ENCODE results near the gene SEC24B. TPM values are rescaled to one million over a fixed set of nuclear protein-coding genes. Genes with fewer than 3 reads are reported as not detected.

Gene SEC24B
- total and polyA plus RNA-seq, 2 experiments from 2014 or later = 17.2 to 28.3 TPM

DNA sequence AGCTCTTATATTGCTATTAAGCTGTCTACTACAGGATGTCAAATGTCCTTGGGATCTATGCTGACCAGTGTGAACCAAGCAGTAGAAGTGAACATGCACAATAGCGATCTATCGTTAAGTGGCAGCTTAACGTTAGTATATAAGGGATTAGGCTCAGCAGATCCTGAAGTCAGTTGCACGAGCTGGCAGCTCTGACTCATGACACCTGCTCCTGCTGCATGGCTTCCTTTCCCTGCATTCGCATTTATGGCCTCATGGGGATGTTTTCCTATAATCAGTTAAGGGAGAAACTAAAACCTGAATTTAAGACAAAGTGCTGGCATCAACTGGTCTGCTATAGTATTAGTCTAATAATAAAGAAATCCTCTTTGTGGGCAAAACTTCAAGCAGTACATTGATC is 113.8 kb downstream of the SEC24B start:
- Histone ChIP-seq H3K4me2 (no peak overlapping the region), H3K36me3 (replicated peaks; ENCODE audit: insufficient read depth, low read depth) (no peaks in the 10 kb centered on the region), H4K20me1 (ENCODE audit: insufficient read depth, poor library complexity, severe bottlenecking) (no peaks in the 10 kb centered on the region), H3K4me3 (no peak overlapping the region), H3K4me1 (ENCODE audit: insufficient read depth) (no peaks in the 10 kb centered on the region), H3K27me3 (no peaks in the 10 kb centered on the region), H3K27ac (no peak overlapping the region), H3K79me2 (no peaks in the 10 kb centered on the region), H2AFZ (no peak overlapping the region), H3K9me2 (replicated peaks; ENCODE audit: insufficient read depth) (no peaks in the 10 kb centered on the region), H3K9me3 (ENCODE audit: low read depth) (no peaks in the 10 kb centered on the region)
- TF ChIP-seq EZH2 (IDR thresholded peaks at IDR 0.05; ENCODE audit: borderline replicate concordance) (no peak), EZH2phosphoT487 (IDR thresholded peaks at IDR 0.05; ENCODE audit: low read depth, severe bottlenecking, unreplicated experiment) (no peak)
- TF ChIP-seq, protein P1, sequence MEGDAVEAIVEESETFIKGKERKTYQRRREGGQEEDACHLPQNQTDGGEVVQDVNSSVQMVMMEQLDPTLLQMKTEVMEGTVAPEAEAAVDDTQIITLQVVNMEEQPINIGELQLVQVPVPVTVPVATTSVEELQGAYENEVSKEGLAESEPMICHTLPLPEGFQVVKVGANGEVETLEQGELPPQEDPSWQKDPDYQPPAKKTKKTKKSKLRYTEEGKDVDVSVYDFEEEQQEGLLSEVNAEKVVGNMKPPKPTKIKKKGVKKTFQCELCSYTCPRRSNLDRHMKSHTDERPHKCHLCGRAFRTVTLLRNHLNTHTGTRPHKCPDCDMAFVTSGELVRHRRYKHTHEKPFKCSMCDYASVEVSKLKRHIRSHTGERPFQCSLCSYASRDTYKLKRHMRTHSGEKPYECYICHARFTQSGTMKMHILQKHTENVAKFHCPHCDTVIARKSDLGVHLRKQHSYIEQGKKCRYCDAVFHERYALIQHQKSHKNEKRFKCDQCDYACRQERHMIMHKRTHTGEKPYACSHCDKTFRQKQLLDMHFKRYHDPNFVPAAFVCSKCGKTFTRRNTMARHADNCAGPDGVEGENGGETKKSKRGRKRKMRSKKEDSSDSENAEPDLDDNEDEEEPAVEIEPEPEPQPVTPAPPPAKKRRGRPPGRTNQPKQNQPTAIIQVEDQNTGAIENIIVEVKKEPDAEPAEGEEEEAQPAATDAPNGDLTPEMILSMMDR (IDR thresholded peaks at IDR 0.05; ENCODE audit: poor library complexity) = no peak
- DNase-seq (ENCODE audit: low spot score) = no peak
- WGBS (ENCODE audit: low lambda C conversion rate, missing lambda C conversion rate) = 84% methylated on average over 5 of the region's 5 CpGs

DNA sequence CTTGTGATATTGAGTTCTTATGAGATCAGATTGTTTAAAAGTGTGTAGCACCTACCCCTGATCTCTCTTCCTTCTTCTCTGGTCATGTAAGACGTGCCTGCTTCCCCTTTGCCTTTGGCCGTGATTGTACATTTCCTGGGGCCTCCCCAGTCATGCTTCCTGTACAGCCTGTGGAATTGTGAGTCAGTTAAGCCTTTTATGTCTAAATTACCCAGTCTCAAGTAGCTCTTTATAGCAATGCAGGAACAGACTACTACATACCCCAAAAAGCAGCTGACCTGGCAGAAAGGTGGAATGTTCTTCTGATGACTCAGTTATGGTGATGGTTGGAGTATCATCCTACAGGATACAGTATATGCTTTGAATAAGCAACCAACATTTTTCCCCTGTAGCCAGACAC is 115.0 kb downstream of the SEC24B start:
- H3K4me3 ChIP-seq = no peak overlapping the region
- WGBS (ENCODE audit: low lambda C conversion rate, missing lambda C conversion rate) = 75% methylated on average over 2 of the region's 2 CpGs
- H3K79me2 ChIP-seq = no peaks in the 10 kb centered on the region
- TF ChIP-seq, protein P1 (IDR thresholded peaks at IDR 0.05; ENCODE audit: poor library complexity) = no peak
- TF ChIP-seq EZH2 (IDR thresholded peaks at IDR 0.05; ENCODE audit: borderline replicate concordance) (no peak), EZH2phosphoT487 (IDR thresholded peaks at IDR 0.05; ENCODE audit: low read depth, severe bottlenecking, unreplicated experiment) (no peak)
- no peaks in the 10 kb centered on the region for H3K4me1 ChIP-seq (ENCODE audit: insufficient read depth)
- H3K9me3 ChIP-seq (ENCODE audit: low read depth) = no peaks in the 10 kb centered on the region
- no peaks in the 10 kb centered on the region for H3K27me3 ChIP-seq
- H4K20me1 ChIP-seq (ENCODE audit: insufficient read depth, poor library complexity, severe bottlenecking) = no peaks in the 10 kb centered on the region
- H2AFZ ChIP-seq = no peak overlapping the region
- peak; percentile 35 for DNase-seq (ENCODE audit: low spot score)
- peak overlapping the region; percentile 47 for H3K27ac ChIP-seq
- no peak overlapping the region for H3K4me2 ChIP-seq
- no peaks in the 10 kb centered on the region for H3K9me2 ChIP-seq (replicated peaks; ENCODE audit: insufficient read depth)
- H3K36me3 ChIP-seq (replicated peaks; ENCODE audit: insufficient read depth, low read depth) = no peaks in the 10 kb centered on the region

GRCh38 chr4:109552237-109552636 is 118.6 kb downstream of the SEC24B start:
- no peak overlapping the region for H2AFZ ChIP-seq
- H3K9me3 ChIP-seq (ENCODE audit: low read depth) = no peaks in the 10 kb centered on the region
- no peaks in the 10 kb centered on the region for H3K9me2 ChIP-seq (replicated peaks; ENCODE audit: insufficient read depth)
- H3K36me3 ChIP-seq (replicated peaks; ENCODE audit: insufficient read depth, low read depth) = no peaks in the 10 kb centered on the region
- no peak overlapping the region for H3K4me2 ChIP-seq
- H3K79me2 ChIP-seq = no peaks in the 10 kb centered on the region
- no peaks in the 10 kb centered on the region for H3K27me3 ChIP-seq
- TF ChIP-seq, protein P1 (IDR thresholded peaks at IDR 0.05; ENCODE audit: poor library complexity) = no peak
- no peak for TF ChIP-seq EZH2 (IDR thresholded peaks at IDR 0.05; ENCODE audit: borderline replicate concordance)
- DNase-seq (ENCODE audit: low spot score) = no peak
- no peaks in the 10 kb centered on the region for H4K20me1 ChIP-seq (ENCODE audit: insufficient read depth, poor library complexity, severe bottlenecking)
- no peak overlapping the region for H3K27ac ChIP-seq
- H3K4me3 ChIP-seq = no peak overlapping the region
- 95% methylated on average over 6 of the region's 6 CpGs for WGBS (ENCODE audit: low lambda C conversion rate, missing lambda C conversion rate)
- H3K4me1 ChIP-seq (ENCODE audit: insufficient read depth) = no peaks in the 10 kb centered on the region

DNA sequence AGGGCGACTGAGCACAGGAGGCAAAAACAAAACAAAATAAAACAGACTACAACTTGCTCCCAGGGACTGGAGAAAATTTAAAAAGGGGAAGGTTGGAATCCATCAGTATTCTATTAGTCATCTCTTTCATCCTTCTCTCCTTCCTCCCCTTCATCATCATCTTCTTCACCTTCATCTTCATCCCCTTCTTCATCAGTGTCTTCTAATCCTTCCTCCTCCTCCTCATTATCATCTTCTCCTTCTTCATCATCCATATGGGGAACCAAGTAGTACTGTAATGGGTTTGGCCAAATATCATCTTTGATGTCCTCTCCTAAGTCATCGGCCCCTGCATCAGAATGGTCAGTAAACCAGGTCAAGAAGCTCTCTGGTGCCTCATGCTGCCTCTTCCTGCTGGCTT is 119.5 kb downstream of the SEC24B start:
- no peak for DNase-seq (ENCODE audit: low spot score)
- Histone ChIP-seq H4K20me1 (ENCODE audit: insufficient read depth, poor library complexity, severe bottlenecking) (no peaks in the 10 kb centered on the region), H3K4me2 (no peak overlapping the region), H3K27me3 (no peaks in the 10 kb centered on the region), H3K36me3 (replicated peaks; ENCODE audit: insufficient read depth, low read depth) (no peaks in the 10 kb centered on the region), H3K79me2 (no peaks in the 10 kb centered on the region), H3K9me2 (replicated peaks; ENCODE audit: insufficient read depth) (no peaks in the 10 kb centered on the region), H3K4me1 (ENCODE audit: insufficient read depth) (no peaks in the 10 kb centered on the region), H2AFZ (no peak overlapping the region), H3K9me3 (ENCODE audit: low read depth) (no peaks in the 10 kb centered on the region), H3K27ac (no peak overlapping the region), H3K4me3 (no peak overlapping the region)
- TF ChIP-seq, protein P1 (IDR thresholded peaks at IDR 0.05; ENCODE audit: poor library complexity) = no peak
- TF ChIP-seq EZH2 (IDR thresholded peaks at IDR 0.05; ENCODE audit: borderline replicate concordance) (no peak), EZH2phosphoT487 (IDR thresholded peaks at IDR 0.05; ENCODE audit: low read depth, severe bottlenecking, unreplicated experiment) (no peak)
- WGBS (ENCODE audit: low lambda C conversion rate, missing lambda C conversion rate) = 100% methylated on average over 2 of the region's 2 CpGs

Data from hepatocyte (in vitro differentiated cells).